DOHH2 (cell line): ENCODE results near the gene OTOA.

Experiments used
- H3F3A ChIP-seq: fragments of 200-600 bp; sonication (generic), shearing (Covaris generic); 2 replicates; pipeline ENCODE4 v1.6.0; 2016; ENCODE audit warnings: antibody characterized with exemption, mild to moderate bottlenecking; ENCODE audit not compliant: control insufficient read depth, insufficient read depth
- H3K27ac ChIP-seq: fragments of 200-600 bp; sonication (generic); 2 replicates; pipeline ENCODE4 v1.5.1; 2014; ENCODE audit warnings: low read depth, mild to moderate bottlenecking, low read length, moderate library complexity
- H3K27me3 ChIP-seq: fragments of 200-600 bp; sonication (generic); 2 replicates; pipeline ENCODE4 v1.6.1; 2014; ENCODE audit warnings: mild to moderate bottlenecking, low read length, mixed read lengths; ENCODE audit not compliant: control insufficient read depth
- H3K36me3 ChIP-seq: fragments of 200-600 bp; sonication (generic); 2 replicates; pipeline ENCODE4 v1.6.1; 2014; ENCODE audit warnings: mild to moderate bottlenecking, low read length, moderate library complexity, mixed read lengths; ENCODE audit not compliant: control insufficient read depth
- H3K4me1 ChIP-seq: fragments of 200-600 bp; sonication (generic); 2 replicates; pipeline ENCODE4 v1.6.1; 2014; ENCODE audit warnings: mild to moderate bottlenecking, low read length, mixed read lengths; ENCODE audit not compliant: control insufficient read depth
- H3K4me2 ChIP-seq: fragments of 200-600 bp; sonication (generic); 2 replicates; pipeline ENCODE4 v1.6.0; 2014; ENCODE audit warnings: mild to moderate bottlenecking, low read length, moderate library complexity
- H3K4me3 ChIP-seq: fragments of 200-600 bp; sonication (generic); 2 replicates; pipeline ENCODE4 v1.5.1; 2014; ENCODE audit warnings: mild to moderate bottlenecking, low read length, mixed read lengths
- H3K79me2 ChIP-seq: fragments of 200-600 bp; sonication (generic); 2 replicates; pipeline ENCODE4 v1.6.1; 2014; ENCODE audit warnings: mild to moderate bottlenecking, low read length, mixed read lengths; ENCODE audit not compliant: control insufficient read depth
- H3K9me2 ChIP-seq: fragments of 200-600 bp; sonication (generic); replicated peaks from 2 replicates; pipeline ENCODE4 v1.6.1; 2014; ENCODE audit warnings: mild to moderate bottlenecking, low read length, mixed read lengths; ENCODE audit not compliant: control insufficient read depth
- H3K9me3 ChIP-seq: fragments of 200-600 bp; sonication (generic); 2 replicates; pipeline ENCODE4 v1.6.1; 2014; ENCODE audit warnings: antibody characterized with exemption, low read length, mixed read lengths; ENCODE audit not compliant: control insufficient read depth, insufficient read depth
- H4K20me1 ChIP-seq: fragments of 200-600 bp; sonication (generic); 2 replicates; pipeline ENCODE4 v1.6.0; 2014; ENCODE audit warnings: low read depth, mild to moderate bottlenecking, antibody characterized with exemption, low read length, moderate library complexity; ENCODE audit not compliant: control insufficient read depth, insufficient read depth
- EZH2phosphoT487 ChIP-seq: fragments of 200-600 bp; sonication (generic); IDR thresholded peaks from 2 replicates; pipeline ENCODE4 v1.6.1; 2017; ENCODE audit warnings: borderline replicate concordance, mild to moderate bottlenecking, antibody characterized with exemption, low read length, moderate library complexity, mixed read lengths
- TF ChIP-seq, protein P1 (sequence below): fragments of 200-600 bp; sonication (generic); IDR thresholded peaks from one replicate; pipeline ENCODE4 v1.5.1; 2014; ENCODE audit warnings: antibody characterized with exemption, mild to moderate bottlenecking, low read depth, low read length; ENCODE audit not compliant: poor library complexity, severe bottlenecking

OTOA gene

DNA sequence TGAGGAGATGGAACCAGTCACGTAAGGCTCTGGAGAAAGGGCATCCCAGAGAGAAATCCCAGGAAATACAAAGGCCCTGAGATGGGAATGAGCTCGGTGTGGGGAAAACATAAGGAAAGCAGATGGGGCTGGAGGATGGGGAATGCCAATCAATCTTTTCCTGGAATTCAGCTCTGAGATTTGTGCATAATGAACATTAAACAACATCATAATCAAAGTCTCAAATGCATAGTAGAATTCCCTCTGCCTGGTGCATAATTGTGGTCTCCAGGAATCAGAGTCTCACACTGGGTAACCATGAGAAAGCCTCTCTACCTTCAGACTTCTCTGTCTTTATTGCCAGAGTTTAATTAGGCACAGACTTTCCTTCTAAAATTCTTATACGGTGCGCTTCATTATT lies 30.8 kb downstream of the OTOA start:
- Histone ChIP-seq H3K4me1 (no peaks in the 10 kb centered on the region), H3K9me2 (no peaks in the 10 kb centered on the region), H3K4me3 (no peak overlapping the region), H3K4me2 (no peak overlapping the region), H3K27me3 (peaks cover 8% of the 10 kb centered on the region; the same call in 1 of the 2 replicates), H3F3A (no peaks in the 10 kb centered on the region), H3K36me3 (no peaks in the 10 kb centered on the region), H3K27ac (no peak overlapping the region), H3K9me3 (no peaks in the 10 kb centered on the region), H4K20me1 (no peaks in the 10 kb centered on the region), H3K79me2 (no peaks in the 10 kb centered on the region)
- no peak for TF ChIP-seq EZH2phosphoT487

DNA sequence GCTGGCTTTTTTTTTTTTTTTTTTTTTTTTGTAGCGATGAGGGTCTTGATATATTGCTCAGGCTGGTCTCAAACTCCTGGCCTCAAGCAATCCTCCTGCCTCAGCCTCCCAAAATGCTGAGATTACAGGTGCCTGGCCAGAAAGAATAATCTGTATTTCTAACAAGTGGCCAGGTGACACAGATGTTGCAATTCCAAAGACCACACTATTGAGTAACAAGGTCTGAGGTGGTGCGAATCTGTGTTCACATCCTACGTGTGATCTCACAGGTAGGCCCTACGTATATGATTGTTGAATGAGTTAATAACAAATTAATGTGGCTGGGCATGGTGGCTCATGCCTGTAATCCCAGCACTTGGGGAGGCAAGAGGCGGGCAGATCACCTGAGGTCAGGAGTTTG lies 33.3 kb downstream of the OTOA start:
- H3K9me3 ChIP-seq = no peaks in the 10 kb centered on the region
- H3K4me2 ChIP-seq = no peak overlapping the region
- H4K20me1 ChIP-seq = no peaks in the 10 kb centered on the region
- no peak for TF ChIP-seq EZH2phosphoT487
- TF ChIP-seq, protein P1, sequence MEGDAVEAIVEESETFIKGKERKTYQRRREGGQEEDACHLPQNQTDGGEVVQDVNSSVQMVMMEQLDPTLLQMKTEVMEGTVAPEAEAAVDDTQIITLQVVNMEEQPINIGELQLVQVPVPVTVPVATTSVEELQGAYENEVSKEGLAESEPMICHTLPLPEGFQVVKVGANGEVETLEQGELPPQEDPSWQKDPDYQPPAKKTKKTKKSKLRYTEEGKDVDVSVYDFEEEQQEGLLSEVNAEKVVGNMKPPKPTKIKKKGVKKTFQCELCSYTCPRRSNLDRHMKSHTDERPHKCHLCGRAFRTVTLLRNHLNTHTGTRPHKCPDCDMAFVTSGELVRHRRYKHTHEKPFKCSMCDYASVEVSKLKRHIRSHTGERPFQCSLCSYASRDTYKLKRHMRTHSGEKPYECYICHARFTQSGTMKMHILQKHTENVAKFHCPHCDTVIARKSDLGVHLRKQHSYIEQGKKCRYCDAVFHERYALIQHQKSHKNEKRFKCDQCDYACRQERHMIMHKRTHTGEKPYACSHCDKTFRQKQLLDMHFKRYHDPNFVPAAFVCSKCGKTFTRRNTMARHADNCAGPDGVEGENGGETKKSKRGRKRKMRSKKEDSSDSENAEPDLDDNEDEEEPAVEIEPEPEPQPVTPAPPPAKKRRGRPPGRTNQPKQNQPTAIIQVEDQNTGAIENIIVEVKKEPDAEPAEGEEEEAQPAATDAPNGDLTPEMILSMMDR = no peak
- H3K79me2 ChIP-seq = no peaks in the 10 kb centered on the region
- no peaks in the 10 kb centered on the region for H3K4me1 ChIP-seq
- H3K27ac ChIP-seq = no peak overlapping the region
- H3F3A ChIP-seq = no peaks in the 10 kb centered on the region
- no peak overlapping the region for H3K4me3 ChIP-seq
- peaks cover 16% of the 10 kb centered on the region; the same call in 1 of the 2 replicates for H3K27me3 ChIP-seq
- H3K36me3 ChIP-seq = no peaks in the 10 kb centered on the region
- no peaks in the 10 kb centered on the region for H3K9me2 ChIP-seq

DNA sequence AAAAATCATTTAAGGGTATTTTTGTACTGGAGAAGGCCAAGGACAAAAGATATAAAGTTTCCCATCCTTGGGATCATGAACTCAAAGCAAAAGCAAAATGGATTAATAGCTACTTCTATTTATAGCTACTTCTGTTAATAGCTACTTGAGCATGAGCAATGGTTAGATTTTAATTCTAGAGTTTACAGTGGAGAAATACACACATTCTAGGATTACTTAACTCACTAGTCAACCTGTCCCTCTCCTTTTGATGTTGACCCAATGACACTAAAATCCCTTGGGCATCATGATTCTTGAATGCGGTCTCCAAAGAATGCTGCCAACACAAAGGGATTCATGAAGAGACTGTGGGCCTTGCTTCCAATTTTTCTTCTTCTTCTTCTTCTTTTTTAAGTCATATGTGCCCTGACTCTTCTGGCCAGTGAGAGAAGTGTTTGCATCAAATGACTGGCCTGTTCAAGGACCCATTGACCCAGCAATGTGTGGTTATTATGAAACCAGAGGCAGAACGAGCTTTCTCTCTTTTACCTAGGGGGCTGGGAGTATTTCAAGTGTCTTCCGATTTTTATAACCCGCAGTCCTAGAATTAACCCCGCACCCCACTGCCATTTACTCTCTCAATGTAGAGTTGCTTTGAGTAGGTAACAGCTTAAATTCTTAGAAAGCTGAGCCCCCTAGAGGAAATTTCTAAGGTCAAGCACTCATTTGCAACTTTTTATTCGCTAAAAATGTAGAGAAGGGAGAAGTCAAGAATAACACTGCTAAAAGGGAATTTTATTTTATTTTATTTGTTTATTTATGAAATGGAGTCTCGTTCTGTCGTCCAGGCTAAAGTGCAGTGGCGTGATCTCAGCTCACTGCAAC lies 34.6 kb downstream of the OTOA start:
- peaks cover 23% of the 10 kb centered on the region for H3K27me3 ChIP-seq
- H3K9me2 ChIP-seq = no peaks in the 10 kb centered on the region
- H3K27ac ChIP-seq = no peak overlapping the region
- no peaks in the 10 kb centered on the region for H4K20me1 ChIP-seq
- H3K4me3 ChIP-seq = no peak overlapping the region
- H3K79me2 ChIP-seq = no peaks in the 10 kb centered on the region
- H3K36me3 ChIP-seq = no peaks in the 10 kb centered on the region
- H3K9me3 ChIP-seq = no peaks in the 10 kb centered on the region
- H3K4me2 ChIP-seq = no peak overlapping the region
- peaks cover 3% of the 10 kb centered on the region for H3K4me1 ChIP-seq
- no peak for TF ChIP-seq EZH2phosphoT487
- H3F3A ChIP-seq = 0 out of 2 replicates have a peak, but pooled peaks cover 3% of the 10 kb centered on the region

DNA sequence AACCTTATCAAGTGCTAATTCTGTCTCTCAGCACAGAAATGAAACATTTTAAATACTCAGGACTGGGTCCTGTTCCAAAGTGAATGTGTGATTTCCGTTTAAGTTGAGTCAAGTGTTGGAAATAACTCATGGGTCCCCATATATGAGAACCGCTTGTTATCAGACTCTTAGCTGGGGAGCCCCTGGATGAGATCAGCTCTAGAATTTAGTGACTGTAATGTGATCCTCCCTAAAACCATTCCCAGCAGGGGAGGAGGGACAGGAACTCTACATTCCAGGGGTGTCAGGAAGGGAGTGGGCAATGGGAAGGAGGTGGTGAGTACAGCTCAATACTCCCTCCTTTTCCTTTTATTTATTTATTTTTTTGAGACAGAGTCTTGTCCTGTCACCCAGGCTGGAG lies 37.5 kb downstream of the OTOA start:
- Histone ChIP-seq H3F3A (peaks cover 7% of the 10 kb centered on the region; the same call in 1 of the 2 replicates), H3K4me2 (no peak overlapping the region), H3K36me3 (no peaks in the 10 kb centered on the region), H3K4me1 (peaks cover 17% of the 10 kb centered on the region), H3K4me3 (no peak overlapping the region), H3K9me2 (no peaks in the 10 kb centered on the region), H3K27me3 (peaks cover 22% of the 10 kb centered on the region), H4K20me1 (no peaks in the 10 kb centered on the region), H3K27ac (no peak overlapping the region), H3K79me2 (no peaks in the 10 kb centered on the region), H3K9me3 (no peaks in the 10 kb centered on the region)
- no peak for TF ChIP-seq EZH2phosphoT487
- TF ChIP-seq, protein P1 = no peak
